HEK293 (cell line): Measurements from ENCODE around the gene ADAMTS17.

Experiments used
- CTCF ChIA-PET: fragments of 350-600 bp; formaldehyde crosslinking; extraction: SDS; loops from one replicate; lab custom pipeline; 2021; ENCODE audit warnings: antibody characterized with exemption; lab: Yijun Ruan, JAX
- POLR2A ChIA-PET: fragments of 300-600 bp; formaldehyde crosslinking; extraction: SDS; loops from one replicate; lab custom pipeline; 2020; ENCODE audit warnings: antibody characterized with exemption, inconsistent platforms; lab: Yijun Ruan, JAX
- H3K27ac ChIP-seq: fragments of 200-500 bp; sonication (Bioruptor generic); 2 replicates; pipeline ENCODE4 v1.5.1; 2014; ENCODE audit warnings: low read depth, low read length, control low read depth, inconsistent platforms; ENCODE audit errors: extremely low read depth
- H3K36me3 ChIP-seq, 2 experiments: fragments of 200-500 bp in 1 of 2; sonication (Bioruptor generic) in 1 of 2; 1 replicate in 1 of 2; 2 replicates in 1 of 2; pipeline ENCODE4 v1.5.1; 2014 to 2017; ENCODE audit warnings: inconsistent platforms in 2 of 2, low read length in 2 of 2; ENCODE audit not compliant: control insufficient read depth in 2 of 2, insufficient read depth in 1 of 2
- H3K4me1 ChIP-seq: fragments of 200-500 bp; sonication (Bioruptor generic); 2 replicates; pipeline ENCODE4 v1.5.1; 2014; ENCODE audit warnings: mild to moderate bottlenecking, low read length, inconsistent platforms; ENCODE audit not compliant: control insufficient read depth, insufficient read depth
- H3K4me3 ChIP-seq: 2 replicates; pipeline ENCODE4 v1.5.1; 2011; ENCODE audit warnings: low read depth, mild to moderate bottlenecking, control low read depth, low read length, moderate library complexity
- H3K9me3 ChIP-seq: fragments of 200-500 bp; sonication (Bioruptor generic); 2 replicates; pipeline ENCODE4 v1.5.1; 2014; ENCODE audit warnings: low read depth, low read length, inconsistent platforms; ENCODE audit not compliant: control insufficient read depth, insufficient read depth
- ATF2 ChIP-seq: fragments of 450-650 bp; formaldehyde crosslinking; IDR thresholded peaks from 2 replicates; pipeline ENCODE4 v1.5.1; 2016; ENCODE audit warnings: missing biosample characterization, missing genetic modification characterization, low read depth
- SP7 ChIP-seq: fragments of 450-650 bp; formaldehyde crosslinking; IDR thresholded peaks from 2 replicates; pipeline ENCODE4 v1.5.1; 2016; ENCODE audit warnings: missing biosample characterization, missing genetic modification characterization
- ZBTB1 ChIP-seq: fragments of 450-650 bp; formaldehyde crosslinking; IDR thresholded peaks from 2 replicates; pipeline ENCODE4 v1.5.1; 2016; ENCODE audit warnings: missing biosample characterization, missing genetic modification characterization
- ZFP3 ChIP-seq: fragments of 450-650 bp; formaldehyde crosslinking; IDR thresholded peaks from 2 replicates; pipeline ENCODE4 v1.5.1; 2016; ENCODE audit warnings: low read depth, missing biosample characterization, missing genetic modification characterization
- ZIC2 ChIP-seq: fragments of 450-650 bp; formaldehyde crosslinking; IDR thresholded peaks from 2 replicates; pipeline ENCODE4 v1.5.1; 2016; ENCODE audit warnings: missing biosample characterization, missing genetic modification characterization
- ZNF114 ChIP-seq: fragments of 450-650 bp; formaldehyde crosslinking; IDR thresholded peaks from 2 replicates; pipeline ENCODE4 v1.5.0; 2017; ENCODE audit warnings: missing biosample characterization, missing genetic modification characterization
- ZNF146 ChIP-seq: fragments of 450-650 bp; formaldehyde crosslinking; IDR thresholded peaks from 2 replicates; pipeline ENCODE4 v1.5.1; 2016; ENCODE audit warnings: missing biosample characterization, missing genetic modification characterization
- ZNF155 ChIP-seq: fragments of 450-650 bp; formaldehyde crosslinking; IDR thresholded peaks from 2 replicates; pipeline ENCODE4 v1.5.1; 2016; ENCODE audit warnings: missing biosample characterization, missing genetic modification characterization
- ZNF2 ChIP-seq: fragments of 450-650 bp; formaldehyde crosslinking; IDR thresholded peaks from 2 replicates; pipeline ENCODE4 v1.5.1; 2016; ENCODE audit warnings: missing biosample characterization, missing genetic modification characterization
- ZNF248 ChIP-seq: fragments of 450-650 bp; formaldehyde crosslinking; IDR thresholded peaks from 2 replicates; pipeline ENCODE4 v1.5.1; 2017; ENCODE audit warnings: missing biosample characterization, missing genetic modification characterization
- ZNF311 ChIP-seq: fragments of 450-650 bp; formaldehyde crosslinking; IDR thresholded peaks from 2 replicates; pipeline ENCODE4 v1.5.1; 2017; ENCODE audit warnings: missing biosample characterization, missing genetic modification characterization, borderline replicate concordance
- ZNF324 ChIP-seq: fragments of 450-650 bp; formaldehyde crosslinking; IDR thresholded peaks from 2 replicates; pipeline ENCODE4 v1.5.1; 2016; ENCODE audit warnings: missing biosample characterization, missing genetic modification characterization
- ZNF366 ChIP-seq: fragments of 450-650 bp; formaldehyde crosslinking; conservative IDR thresholded peaks from 2 replicates; pipeline ENCODE4 v1.5.1; 2016; ENCODE audit warnings: missing biosample characterization, missing genetic modification characterization
- ZNF48 ChIP-seq: fragments of 450-650 bp; formaldehyde crosslinking; IDR thresholded peaks from 2 replicates; pipeline ENCODE4 v1.5.1; 2016; ENCODE audit warnings: missing biosample characterization, missing genetic modification characterization
- ZNF548 ChIP-seq: fragments of 450-650 bp; formaldehyde crosslinking; IDR thresholded peaks from 2 replicates; pipeline ENCODE4 v1.5.1; 2016; ENCODE audit warnings: missing biosample characterization, missing genetic modification characterization
- ZNF555 ChIP-seq: fragments of 450-650 bp; formaldehyde crosslinking; conservative IDR thresholded peaks from 2 replicates; pipeline ENCODE4 v1.5.1; 2017; ENCODE audit warnings: missing biosample characterization, mild to moderate bottlenecking, missing genetic modification characterization, inconsistent platforms
- ZNF560 ChIP-seq: fragments of 450-650 bp; formaldehyde crosslinking; IDR thresholded peaks from 2 replicates; pipeline ENCODE4 v1.5.1; 2017; ENCODE audit warnings: missing biosample characterization, missing genetic modification characterization, borderline replicate concordance
- ZNF626 ChIP-seq: fragments of 450-650 bp; sonication (Bioruptor Pico); formaldehyde crosslinking; IDR thresholded peaks from 2 replicates; pipeline ENCODE4 v1.5.1; 2018; ENCODE audit warnings: missing biosample characterization, missing genetic modification characterization, inconsistent platforms
- ZNF837 ChIP-seq: fragments of 450-650 bp; formaldehyde crosslinking; IDR thresholded peaks from 2 replicates; pipeline ENCODE4 v1.5.1; 2016; ENCODE audit warnings: missing biosample characterization, missing genetic modification characterization
- ZSCAN5A ChIP-seq: fragments of 450-650 bp; formaldehyde crosslinking; IDR thresholded peaks from 2 replicates; pipeline ENCODE4 v1.5.1; 2016; ENCODE audit warnings: missing biosample characterization, missing genetic modification characterization

The ADAMTS17 gene

DNA sequence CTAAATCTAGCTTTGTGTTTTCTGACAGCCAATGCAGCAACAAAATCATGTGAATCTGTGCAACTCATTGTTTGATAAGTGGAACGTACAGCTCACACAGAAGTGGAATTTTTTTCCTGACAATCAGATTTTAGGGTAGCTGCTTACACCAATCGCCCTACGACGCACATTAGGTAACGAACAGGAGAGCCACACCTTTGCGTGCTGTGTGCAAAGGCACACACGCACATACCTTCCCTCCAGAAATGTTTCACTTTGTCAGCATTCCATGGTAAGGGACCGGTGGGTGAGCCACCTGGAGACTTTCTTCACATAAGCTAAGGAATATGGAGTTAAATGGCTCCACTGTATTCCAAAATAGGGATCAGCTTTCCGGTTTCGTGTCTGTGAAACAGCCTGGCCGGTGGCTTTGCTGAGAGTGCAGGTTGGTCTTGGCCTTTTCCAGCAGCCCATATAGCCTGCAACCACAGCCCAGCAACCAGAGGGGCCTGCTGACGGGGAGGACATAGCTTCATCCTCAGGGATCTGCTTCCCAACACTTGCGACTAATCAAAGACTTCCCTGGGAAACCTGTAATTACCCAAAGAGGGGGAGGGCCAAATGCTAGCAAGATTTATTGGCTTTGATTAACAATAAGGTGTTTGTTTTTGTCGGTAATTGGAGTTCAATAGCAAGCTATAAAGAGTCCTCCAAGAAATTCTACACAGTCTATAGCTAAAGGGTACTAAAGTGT is 145.3 kb downstream of the ADAMTS17 start:
- POLR2A ChIA-PET: no interaction called here

DNA sequence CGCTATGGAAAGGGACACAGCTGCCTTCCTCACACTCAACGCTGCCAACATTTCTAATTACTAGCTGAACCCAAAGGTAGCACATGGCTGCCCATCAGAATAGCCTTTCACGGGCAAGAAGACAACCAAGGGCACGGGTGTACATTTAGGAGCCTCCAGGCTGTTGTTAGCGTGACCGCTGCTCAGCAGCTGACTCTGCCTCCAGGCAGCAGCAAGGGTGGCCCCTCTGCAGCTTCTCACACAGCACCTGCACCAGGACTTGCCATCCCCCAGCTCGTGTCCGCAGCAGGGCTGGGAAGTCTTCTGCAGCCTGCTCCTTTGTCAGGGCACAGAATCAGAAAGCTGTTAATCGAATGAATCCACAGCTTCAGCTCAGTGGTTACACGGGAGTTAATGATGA is 146.8 kb downstream of the ADAMTS17 start:
- no peak overlapping the region for H3K27ac ChIP-seq
- no peak for TF ChIP-seq ZNF555
- TF ChIP-seq ZNF324 (tag by site-specific recombination): no peak
- no peak for TF ChIP-seq ZNF311
- TF ChIP-seq ATF2 (tag by site-specific recombination): no peak
- no peak for TF ChIP-seq ZNF548 (tag by site-specific recombination)
- no peak for TF ChIP-seq ZBTB1 (tag by site-specific recombination)
- no peak for TF ChIP-seq ZFP3 (tag by site-specific recombination)
- no peak for TF ChIP-seq ZIC2
- TF ChIP-seq ZNF2: no peak
- TF ChIP-seq ZNF366 (tag by site-specific recombination): no peak
- no peak for TF ChIP-seq ZNF248
- TF ChIP-seq ZNF114 (tag by site-specific recombination): no peak
- H3K4me3 ChIP-seq: no peak overlapping the region
- CTCF ChIA-PET: no interaction called here
- POLR2A ChIA-PET: no interaction called here
- no peaks in the 10 kb centered on the region for H3K36me3 ChIP-seq
- H3K4me1 ChIP-seq: peaks cover 4% of the 10 kb centered on the region; the same call in 1 of the 2 replicates
- no peaks in the 10 kb centered on the region for H3K9me3 ChIP-seq

More for the DNA sequence above, 145.3 kb downstream of the ADAMTS17 start:
- Histone ChIP-seq H3K9me3 (no peaks in the 10 kb centered on the region), H3K4me1 (peaks cover 7% of the 10 kb centered on the region), H3K4me3 (no peak overlapping the region), H3K36me3 (no peaks in the 10 kb centered on the region), H3K27ac (no peak overlapping the region)
- TF ChIP-seq SP7 (tag by site-specific recombination) (peak; percentile 75), ZNF155 (tag by site-specific recombination) (no peak)
- CTCF ChIA-PET: interaction anchor here (0.6 to 0.7 kb wide), 2 partner anchors 29 to 33 kb away, joined by 3 read pairs; no protein-coding TSS in a partner anchor

- POLR2A ChIA-PET: interaction anchor here (0.5 kb wide), 1 partner anchor 421 kb away, joined by 6 read pairs; no protein-coding TSS in a partner anchor
- no peak overlapping the region for H3K27ac ChIP-seq
- CTCF ChIA-PET: interaction anchor here (0.7 kb wide), 1 partner anchor 233 kb away, joined by 6 read pairs; no protein-coding TSS in a partner anchor
- no peaks in the 10 kb centered on the region for H3K9me3 ChIP-seq
- TF ChIP-seq ZNF48 (no peak), ZNF560 (tag by site-specific recombination) (no peak), ZNF146 (tag by site-specific recombination) (no peak), ZNF837 (tag by site-specific recombination) (no peak), ZNF2 (no peak), ZNF626 (tag by site-specific recombination) (no peak), ZSCAN5A (tag by site-specific recombination) (no peak)
- H3K36me3 ChIP-seq: no peaks in the 10 kb centered on the region
- peaks cover 4% of the 10 kb centered on the region; the same call in 1 of the 2 replicates for H3K4me1 ChIP-seq
- H3K4me3 ChIP-seq: no peak overlapping the region
Measured at GRCh38 chr15:100193277-100193860, 148.4 kb downstream of the ADAMTS17 start.
